ENCODE results near the gene RNF186.

GRCh38 chr1:19845555-19845954 is 30.5 kb upstream of the RNF186 start:
- TF ChIP-seq CTCF (IDR thresholded peaks at IDR 0.05; ENCODE audit: poor library complexity): no peak
- TF ChIP-seq EZH2 (IDR thresholded peaks at IDR 0.05; ENCODE audit: borderline replicate concordance): no peak
- TF ChIP-seq EZH2phosphoT487 (IDR thresholded peaks at IDR 0.05; ENCODE audit: low read depth, severe bottlenecking, unreplicated experiment): no peak
